GM19372 (cell line): Measurements from ENCODE around the gene LRRC37B.
"Not testable (repeated sequence)": the region's sequence is repeated elsewhere in the genome, so short reads cannot be mapped to it uniquely, and the experiment has no call there.

Experiments
- ATAC-seq: cut with Tn5 transposase; IDR thresholded peaks from one replicate; pipeline ENCODE4 v1.9.1; 2021; ENCODE audit warnings: mild to moderate bottlenecking, low read depth, moderate library complexity; ENCODE audit not compliant: unreplicated experiment

The LRRC37B gene

GRCh38 chr17:32006957-32007462, at the start of gene LRRC37B:
LRRC37B (plus strand) TSS chr17:32007383; CDS start chr17:32021393, 14,010 bp downstream.
- ATAC-seq, result peak; percentile 73

GRCh38 chr17:31964131-31964530, 43.1 kb upstream of the LRRC37B start:
- not testable (repeated sequence) for ATAC-seq

GRCh38 chr17:31967648-31968047, 39.5 kb upstream of the LRRC37B start:
- ATAC-seq, result no peak

GRCh38 chr17:31970416-31970815, 36.8 kb upstream of the LRRC37B start:
- ATAC-seq, result not testable (repeated sequence)

- not testable (repeated sequence) for ATAC-seq
Measured at GRCh38 chr17:31974269-31975071, 32.7 kb upstream of the LRRC37B start.

GRCh38 chr17:31975391-31975790, 31.8 kb upstream of the LRRC37B start:
- ATAC-seq, result not testable (repeated sequence)

GRCh38 chr17:31991821-31992220, 15.4 kb upstream of the LRRC37B start:
- not testable (repeated sequence) for ATAC-seq

GRCh38 chr17:31997005-31997404, 10.2 kb upstream of the LRRC37B start:
- ATAC-seq, result no peak

GRCh38 chr17:32007463-32008298, 498 bp downstream of the LRRC37B start:
- peak; percentile 34 for ATAC-seq

GRCh38 chr17:32009262-32009542, 2.0 kb downstream of the LRRC37B start:
- ATAC-seq, result no peak

GRCh38 chr17:32010114-32010513, 2.9 kb downstream of the LRRC37B start:
- no peak for ATAC-seq

GRCh38 chr17:32015245-32016013, 8.2 kb downstream of the LRRC37B start:
- ATAC-seq, result no peak

GRCh38 chr17:32016231-32016630, 9.0 kb downstream of the LRRC37B start:
- ATAC-seq, result no peak

GRCh38 chr17:32019228-32019627, 12.0 kb downstream of the LRRC37B start:
- no peak for ATAC-seq

- ATAC-seq, result no peak
Measured at GRCh38 chr17:32020943-32021614, 13.9 kb downstream of the LRRC37B start.

- no peak for ATAC-seq
Measured at GRCh38 chr17:32021615-32021955, 14.4 kb downstream of the LRRC37B start.

GRCh38 chr17:32022554-32022953, 15.4 kb downstream of the LRRC37B start:
- ATAC-seq, result not testable (repeated sequence)

- not testable (repeated sequence) for ATAC-seq
Measured at GRCh38 chr17:32027271-32027670, 20.1 kb downstream of the LRRC37B start.

GRCh38 chr17:32033223-32033622, 26.0 kb downstream of the LRRC37B start:
- ATAC-seq, result no peak

- ATAC-seq, result not testable (repeated sequence)
Measured at GRCh38 chr17:32033812-32034211, 26.6 kb downstream of the LRRC37B start.
